GM18499 (cell line): ENCODE data around the gene LDB3.
"Not testable (repeated sequence)": the region's sequence is repeated elsewhere in the genome, so short reads cannot be mapped to it uniquely, and the experiment has no call there.

ENCODE experiments used
- ATAC-seq: cut with Tn5 transposase; IDR thresholded peaks from one replicate; pipeline ENCODE4 v1.9.1; 2021; ENCODE audit warnings: moderate number of reproducible peaks; ENCODE audit not compliant: insufficient read depth, unreplicated experiment

The LDB3 gene

GRCh38 chr10:86668297-86669165 lies at the start of gene LDB3:
Gene LDB3, plus strand, starts transcription at chr10:86668511. Its CDS starts 181 bp downstream, at chr10:86668692.
- ATAC-seq, result no peak

GRCh38 chr10:86628311-86628710 lies 40.0 kb upstream of the LDB3 start:
- no peak for ATAC-seq

GRCh38 chr10:86630079-86630478 lies 38.2 kb upstream of the LDB3 start:
- no peak for ATAC-seq

DNA sequence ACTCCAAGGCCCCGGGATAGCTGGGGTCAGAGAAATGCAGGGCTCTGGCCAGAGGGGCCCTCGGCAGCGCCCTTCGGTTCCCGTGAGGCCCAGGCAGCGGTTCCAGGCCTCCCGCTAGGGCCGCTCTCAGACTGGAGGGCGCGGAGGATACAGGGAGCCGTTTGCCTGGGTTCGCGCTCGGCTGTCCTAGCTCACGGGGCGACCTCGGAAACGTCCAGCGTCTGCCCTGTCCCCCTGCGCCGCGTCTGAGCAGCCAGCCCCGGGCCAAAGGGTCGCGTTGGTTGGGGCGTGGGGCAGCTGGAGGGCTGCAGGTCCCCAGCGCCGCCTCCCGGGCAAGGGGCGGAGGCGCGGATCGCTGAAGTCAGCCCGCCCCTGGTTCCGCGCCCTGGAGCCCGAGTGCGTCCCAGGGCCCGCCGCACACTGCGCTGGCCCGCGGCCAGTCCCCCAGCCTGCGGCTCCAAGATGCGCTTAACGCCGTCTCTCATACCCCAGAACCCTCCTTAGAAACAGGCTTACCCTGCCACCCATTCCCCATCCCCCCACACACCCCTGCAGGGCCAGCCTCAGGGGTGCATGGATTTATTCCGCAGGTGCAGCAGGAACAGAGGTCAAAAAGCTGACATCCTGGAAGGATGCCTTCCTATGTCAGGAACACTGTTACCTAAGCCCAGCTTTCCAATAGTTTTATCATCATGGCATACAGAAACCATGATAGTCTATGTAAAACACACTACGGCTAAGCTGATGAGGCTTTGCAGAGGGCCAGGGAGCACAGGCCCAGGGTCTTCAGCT lies 36.1 kb upstream of the LDB3 start:
- ATAC-seq, result no peak

GRCh38 chr10:86632951-86633350 lies 35.4 kb upstream of the LDB3 start:
- ATAC-seq, result no peak

DNA sequence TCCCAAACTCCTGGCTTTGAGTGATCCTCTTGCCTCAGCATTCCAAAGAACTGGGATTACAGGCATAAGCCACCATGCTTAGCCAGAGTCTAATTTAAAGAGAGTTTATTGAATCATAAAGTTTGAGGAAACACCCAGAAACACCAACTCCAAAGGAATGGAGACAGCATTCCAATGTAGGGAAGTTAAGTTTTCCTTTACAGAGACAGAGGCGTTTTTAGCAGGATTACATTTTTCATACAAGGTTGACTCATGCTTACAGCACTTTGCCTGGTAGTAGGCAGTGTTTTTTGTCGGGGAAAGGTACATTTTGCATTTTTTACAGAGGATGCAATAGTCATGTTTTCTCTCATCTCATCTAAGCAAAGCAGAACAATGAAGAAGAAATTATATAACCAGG lies 32.9 kb upstream of the LDB3 start:
- ATAC-seq, result no peak

GRCh38 chr10:86636311-86636710 lies 32.0 kb upstream of the LDB3 start:
- no peak for ATAC-seq

DNA sequence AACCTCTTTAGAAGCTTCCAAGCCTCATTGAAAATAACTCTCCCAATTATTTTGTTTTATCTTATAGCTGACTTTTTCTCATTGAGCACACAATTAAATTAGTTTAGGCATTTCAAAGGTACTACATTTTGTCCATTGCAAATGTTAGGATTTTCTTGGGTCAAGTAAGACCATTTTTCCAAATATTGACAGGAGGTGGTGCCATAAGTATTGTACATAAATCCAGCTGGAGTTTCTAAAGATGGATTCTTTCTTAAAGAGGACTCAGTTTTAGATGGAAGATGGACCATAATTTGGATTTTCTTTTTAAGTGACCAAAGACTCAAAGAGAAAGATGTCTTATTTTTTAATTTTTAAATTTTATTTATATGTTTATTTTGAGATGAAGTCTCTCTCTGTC lies 26.3 kb upstream of the LDB3 start:
- ATAC-seq, result no peak

DNA sequence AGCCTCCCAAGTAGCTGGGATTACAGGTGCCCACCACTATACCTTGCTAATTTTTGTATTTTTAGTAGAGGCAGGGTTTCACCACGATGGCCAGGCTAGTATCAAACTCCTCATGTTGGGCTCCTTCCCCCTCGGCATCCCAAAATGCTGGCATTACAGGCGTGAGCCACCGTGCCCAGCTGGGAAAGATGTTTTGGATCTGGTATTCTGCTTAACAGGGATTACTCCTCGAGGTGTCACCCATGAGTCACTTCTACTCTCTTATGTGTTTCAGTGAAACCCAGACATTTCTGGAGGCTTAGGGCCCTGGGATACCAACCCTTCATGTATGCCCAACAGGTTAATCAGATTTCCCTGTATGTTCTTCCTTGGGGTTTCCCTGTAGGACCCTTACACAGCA lies 25.8 kb upstream of the LDB3 start:
- ATAC-seq, result no peak

DNA sequence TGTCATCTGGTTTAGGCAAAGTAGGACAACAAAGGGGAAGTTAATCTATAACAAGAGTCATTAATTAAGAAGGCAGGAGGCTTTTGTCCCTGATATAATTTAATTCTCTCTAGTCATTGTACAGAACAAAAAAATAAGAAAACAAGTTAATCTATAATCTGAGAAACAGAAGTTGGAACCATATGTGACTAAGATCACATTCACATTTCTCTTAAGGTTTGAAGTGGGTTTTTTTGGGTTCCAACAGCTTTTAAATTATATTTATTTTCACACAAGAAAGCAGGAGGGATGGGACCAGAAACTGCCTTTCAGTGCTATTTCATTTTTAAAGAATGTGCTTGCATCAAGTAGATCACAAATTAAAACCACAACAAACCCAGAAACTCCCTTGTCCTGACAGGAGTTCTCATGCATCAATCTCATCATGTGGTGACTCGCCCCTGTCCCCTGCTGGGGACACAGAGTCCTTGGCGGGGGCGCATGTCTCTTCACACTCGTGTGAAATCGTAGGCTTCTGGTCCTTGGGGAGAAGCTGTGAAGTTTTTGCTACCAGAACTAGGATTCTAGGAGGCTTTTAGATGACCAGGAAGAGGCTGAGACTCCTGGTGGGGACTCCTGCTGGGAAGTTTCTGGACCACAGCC lies 24.0 kb upstream of the LDB3 start:
- no peak for ATAC-seq

- ATAC-seq, result no peak
Measured at GRCh38 chr10:86644794-86645445, 23.4 kb upstream of the LDB3 start.

GRCh38 chr10:86645621-86646165 lies 22.6 kb upstream of the LDB3 start:
- ATAC-seq, result not testable (repeated sequence)

- ATAC-seq, result no peak
Measured at GRCh38 chr10:86646532-86646931, 21.8 kb upstream of the LDB3 start.

GRCh38 chr10:86646933-86647332 lies 21.4 kb upstream of the LDB3 start:
- no peak for ATAC-seq

DNA sequence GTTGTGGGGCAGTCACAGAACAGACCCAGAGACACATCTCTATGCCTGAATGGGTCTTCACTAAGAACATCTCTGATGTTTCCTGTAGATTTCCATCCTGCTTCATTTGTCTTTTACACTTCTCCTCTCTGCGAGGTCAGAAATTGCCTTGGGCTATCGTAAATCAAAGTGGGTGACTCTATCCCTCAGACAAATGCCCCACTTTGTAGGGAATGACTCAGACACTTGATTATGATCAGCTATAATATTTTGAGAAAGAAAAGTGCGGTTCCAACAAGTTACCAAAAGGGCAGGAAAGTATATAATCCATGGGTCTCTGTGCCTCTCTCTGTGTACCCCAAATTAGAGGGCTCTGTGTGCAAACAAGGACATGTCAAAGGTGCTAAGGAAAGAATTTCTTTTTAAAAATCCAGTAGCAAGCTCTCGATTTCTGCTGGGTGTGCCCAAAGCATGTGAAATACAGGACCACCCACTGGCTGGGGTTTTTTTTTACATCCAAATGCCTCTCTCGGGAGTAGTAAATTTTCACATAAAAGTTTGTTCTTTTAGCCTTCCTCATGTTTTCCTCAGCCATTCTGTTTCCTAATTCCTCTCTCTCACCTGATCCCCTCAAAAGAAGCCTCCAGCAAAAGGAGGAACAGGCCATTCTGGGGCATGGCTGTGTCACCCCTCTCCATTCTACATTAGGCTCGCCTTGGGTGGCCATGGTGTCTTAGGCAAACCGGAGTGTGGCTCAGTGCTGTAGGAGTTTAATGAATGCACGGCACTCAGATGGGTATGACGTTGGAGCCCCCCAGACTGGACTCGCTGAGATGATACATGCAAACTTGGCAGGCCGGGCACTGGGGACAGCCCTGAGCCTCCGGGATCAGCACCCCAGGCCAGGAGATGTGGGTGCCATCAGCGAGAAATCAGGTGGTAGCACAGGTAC lies 20.3 kb upstream of the LDB3 start:
- ATAC-seq, result no peak

GRCh38 chr10:86648704-86649427 lies 19.4 kb upstream of the LDB3 start:
- ATAC-seq, result no peak

DNA sequence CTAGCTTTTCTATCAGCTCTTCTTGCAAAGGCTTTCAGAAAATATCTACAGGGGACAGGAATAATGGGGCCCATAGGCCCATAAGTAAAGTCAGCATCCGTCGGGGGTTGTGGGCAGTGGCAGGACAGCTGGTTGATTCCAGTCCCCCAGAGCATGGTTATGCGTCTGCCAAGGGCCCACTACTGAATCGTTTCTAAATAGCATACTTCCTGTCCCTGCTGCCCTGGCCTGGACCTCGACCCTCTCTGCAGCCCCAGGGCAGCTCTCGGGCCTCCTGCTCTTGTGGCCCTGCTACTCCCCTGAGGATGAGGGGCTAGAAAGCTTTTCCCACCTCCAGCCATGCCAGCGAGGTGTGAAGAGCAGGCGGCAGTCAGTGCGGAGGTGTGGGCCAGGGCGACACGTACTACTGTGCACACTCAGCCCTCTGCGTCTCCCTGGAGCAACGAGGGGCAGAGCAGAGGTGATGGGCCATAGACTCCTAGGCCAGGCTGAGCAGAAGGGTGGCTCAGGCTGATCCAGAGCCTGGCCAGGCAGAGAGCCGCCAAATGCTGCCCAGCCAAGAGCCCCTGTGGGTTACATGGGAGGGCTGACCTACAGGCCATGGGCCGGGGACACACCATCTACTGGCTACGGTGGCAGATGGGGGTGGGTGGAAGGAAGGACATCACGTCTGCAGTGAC lies 18.7 kb upstream of the LDB3 start:
- no peak for ATAC-seq

GRCh38 chr10:86650151-86650550 lies 18.2 kb upstream of the LDB3 start:
- ATAC-seq, result no peak
